Gastroesophageal sphincter (tissue), 4 donors: ENCODE measurements around the gene TMEM131. TPM values are rescaled to one million over a fixed set of nuclear protein-coding genes. Genes with fewer than 3 reads are reported as not detected.

Source experiments
- ATAC-seq: fragments of 150-250 bp; one replicate; pipeline ENCODE4 v1.9.1; 2016; ENCODE audit warnings: mild to moderate bottlenecking, moderate library complexity
- H3K27ac ChIP-seq, 4 donors: fragments of 200-600 bp; sonication (generic) in 3 of 4; 1 replicate in 3 of 4; 2 replicates in 1 of 4; pipeline ENCODE4 v1.5.1; 2016 to 2019
- H3K27me3 ChIP-seq: fragments of 200-600 bp; sonication (generic); one replicate; pipeline ENCODE4 v1.5.1; 2019
- H3K36me3 ChIP-seq, 2 donors: fragments of 200-600 bp; sonication (generic); one replicate each; pipeline ENCODE4 v1.5.1; 2019; ENCODE audit warnings: control low read depth in 1 of 2
- H3K4me1 ChIP-seq, 3 donors: fragments of 200-600 bp; sonication (generic); 1 replicate in 2 of 3; 2 replicates in 1 of 3; pipeline ENCODE4 v1.5.1; 2016 to 2019; ENCODE audit warnings: control low read depth in 2 of 3
- H3K4me3 ChIP-seq, 2 donors: fragments of 200-600 bp; sonication (generic); one replicate each; pipeline ENCODE4 v1.5.1; 2019; ENCODE audit warnings: mild to moderate bottlenecking in 1 of 2, moderate library complexity in 1 of 2
- H3K9me3 ChIP-seq, 3 donors: fragments of 200-600 bp; sonication (generic); one replicate each; pipeline ENCODE4 v1.5.1; 2017 to 2019; ENCODE audit warnings: control low read depth in 2 of 3
- CTCF ChIP-seq, 4 experiments: fragments of 200-600 bp in 2 of 4; fragments of 450-650 bp in 2 of 4; sonication (generic) in 1 of 4; IDR thresholded peaks; one replicate each; pipeline ENCODE4 v1.5.1; 2017 to 2019; ENCODE audit warnings: antibody characterized with exemption in 4 of 4, mild to moderate bottlenecking in 2 of 4, moderate library complexity in 2 of 4
- EP300 ChIP-seq: sonication (generic); formaldehyde crosslinking; IDR thresholded peaks from one replicate; pipeline ENCODE4 v1.6.1; 2017; ENCODE audit warnings: antibody characterized with exemption, mild to moderate bottlenecking
- POLR2A ChIP-seq, 2 donors: fragments of 450-650 bp; IDR thresholded peaks; one replicate each; pipeline ENCODE4 v1.6.1; 2017; ENCODE audit warnings: antibody characterized with exemption in 2 of 2, mild to moderate bottlenecking in 2 of 2, moderate library complexity in 1 of 2
- POLR2AphosphoS5 ChIP-seq: sonication (generic); formaldehyde crosslinking; IDR thresholded peaks from one replicate; pipeline ENCODE4 v1.6.1; 2017; ENCODE audit warnings: antibody characterized with exemption
- WGBS, 2 donors: methylation state at CpG; one replicate each; pipeline ENCODE4 v1.1.5; 2018; ENCODE audit warnings: low coverage in 1 of 2; 5-methylcytosine and 5-hydroxymethylcytosine counted together
- total RNA-seq, 4 donors: library from RNA; depleted of rRNA; stranded (reverse); fragments of >200 nt; gene quantifications; one replicate each; pipeline ENCODE4 v1.1.0, GENCODE V29; 2016

TMEM131 gene
- total RNA-seq, 4 donors from 2014 or later: 32.0 to 46.4 (median 33.9) TPM

- ATAC-seq: no peak
- Histone ChIP-seq H3K4me3 (no peak overlapping the region), H3K27ac (no peak overlapping the region), H3K27me3 (no peaks in the 10 kb centered on the region), H3K36me3 (peaks cover 0 to 65% of the 10 kb centered on the region in 2 donors), H3K9me3 (no peaks in the 10 kb centered on the region), H3K4me1 (peaks cover 0 to 12% (median 0%) of the 10 kb centered on the region in 3 donors)
- 68% methylated on average over 3 of the region's 3 CpGs for WGBS, 2 donors
- TF ChIP-seq POLR2AphosphoS5: no peak
These were observed 226.0 kb downstream of the TMEM131 start for GRCh38 chr2:97769711-97770110.

- no peaks in the 10 kb centered on the region for H3K9me3 ChIP-seq
- no peak overlapping the region for H3K27ac ChIP-seq
- peaks cover 0 to 12% (median 0%) of the 10 kb centered on the region in 3 donors for H3K4me1 ChIP-seq
- TF ChIP-seq CTCF (IDR thresholded peaks at IDR 0.05): no peak
- no peak for TF ChIP-seq POLR2A (IDR thresholded peaks at IDR 0.05)
- TF ChIP-seq POLR2AphosphoS5: no peak
- TF ChIP-seq EP300: no peak
- no peak for ATAC-seq
- WGBS, 2 donors: 79 to 85% methylated on average over 2 to 3 of the region's 3 CpGs
- H3K4me3 ChIP-seq: no peak overlapping the region
- H3K36me3 ChIP-seq: peaks cover 0 to 65% of the 10 kb centered on the region in 2 donors
- H3K27me3 ChIP-seq: no peaks in the 10 kb centered on the region
These were observed 226.4 kb downstream of the TMEM131 start for GRCh38 chr2:97769308-97769707.

- ATAC-seq: no peak
- TF ChIP-seq POLR2A (IDR thresholded peaks at IDR 0.05) (no peak), EP300 (no peak), CTCF (IDR thresholded peaks at IDR 0.05) (no peak), POLR2AphosphoS5 (no peak)
- Histone ChIP-seq H3K9me3 (no peaks in the 10 kb centered on the region), H3K4me1 (peaks cover 0 to 12% (median 0%) of the 10 kb centered on the region in 3 donors), H3K27ac (no peak overlapping the region), H3K4me3 (no peak overlapping the region), H3K27me3 (no peaks in the 10 kb centered on the region), H3K36me3 (peaks cover 0 to 65% of the 10 kb centered on the region in 2 donors)
- WGBS, 2 donors: 75% methylated on average over 3 to 5 of the region's 5 CpGs
These were observed 229.2 kb downstream of the TMEM131 start for GRCh38 chr2:97766567-97766966.

- peaks cover 0 to 12% (median 0%) of the 10 kb centered on the region in 3 donors for H3K4me1 ChIP-seq
- H3K27me3 ChIP-seq: no peaks in the 10 kb centered on the region
- H3K27ac ChIP-seq: no peak overlapping the region
- TF ChIP-seq CTCF (IDR thresholded peaks at IDR 0.05): no peak
- no peak for TF ChIP-seq POLR2A (IDR thresholded peaks at IDR 0.05)
- no peak for TF ChIP-seq EP300
- 94 to 95% methylated on average over 3 to 4 of the region's 4 CpGs for WGBS, 2 donors
- no peak overlapping the region for H3K4me3 ChIP-seq
- ATAC-seq: no peak
- H3K9me3 ChIP-seq: no peaks in the 10 kb centered on the region
- H3K36me3 ChIP-seq: peaks cover 0 to 68% of the 10 kb centered on the region in 2 donors
These were observed 229.8 kb downstream of the TMEM131 start for GRCh38 chr2:97765933-97766332.

- TF ChIP-seq CTCF (IDR thresholded peaks at IDR 0.05) (no peak), POLR2A (IDR thresholded peaks at IDR 0.05) (no peak), EP300 (no peak), POLR2AphosphoS5 (no peak)
- no peaks in the 10 kb centered on the region for H3K9me3 ChIP-seq
- ATAC-seq: no peak
- H3K36me3 ChIP-seq: peaks cover 0 to 80% of the 10 kb centered on the region in 2 donors
- peaks cover 0 to 12% (median 0%) of the 10 kb centered on the region in 3 donors for H3K4me1 ChIP-seq
- WGBS, 2 donors: 94% methylated on average over 2 of the region's 11 CpGs; no CpG with 5 or more reads in 1 of the 2 donors
- H3K27ac ChIP-seq: no peak overlapping the region
- H3K4me3 ChIP-seq: no peak overlapping the region
- H3K27me3 ChIP-seq: no peaks in the 10 kb centered on the region
These were observed 231.0 kb downstream of the TMEM131 start for GRCh38 chr2:97764559-97765263.
